Liver (tissue), 3 donors: ENCODE data around the gene PLCD1.

Source experiments
- CTCF ChIP-seq: fragments of 150-350 bp; IDR thresholded peaks from 2 replicates; pipeline ENCODE4 v1.5.1; 2017; ENCODE audit warnings: improper control_type of control experiment, low read depth, low read length; ENCODE audit not compliant: missing input control
- FOXA1 ChIP-seq: IDR thresholded peaks from 2 replicates; pipeline ENCODE4 v1.6.1; 2016; ENCODE audit warnings: antibody characterized with exemption
- HNF4A ChIP-seq, 2 donors: conservative IDR thresholded peaks; 2 replicates each; pipeline ENCODE4 v1.6.1; 2016; ENCODE audit warnings: antibody characterized with exemption in 2 of 2, mild to moderate bottlenecking in 2 of 2
- MAX ChIP-seq: IDR thresholded peaks from 2 replicates; pipeline ENCODE4 v1.6.1; 2016; ENCODE audit warnings: antibody characterized with exemption
- NR2F2 ChIP-seq: IDR thresholded peaks from 2 replicates; pipeline ENCODE4 v1.6.1; 2016; ENCODE audit warnings: antibody characterized with exemption
- RAD21 ChIP-seq, 2 donors: IDR thresholded peaks; 2 replicates each; pipeline ENCODE4 v1.6.1; 2016; ENCODE audit warnings: antibody characterized with exemption in 2 of 2, mild to moderate bottlenecking in 2 of 2
- REST ChIP-seq: IDR thresholded peaks from 2 replicates; pipeline ENCODE4 v1.6.1; 2016; ENCODE audit warnings: antibody characterized with exemption, mild to moderate bottlenecking
- TAF1 ChIP-seq: conservative IDR thresholded peaks from 2 replicates; pipeline ENCODE4 v1.6.1; 2016; ENCODE audit warnings: antibody characterized with exemption, mild to moderate bottlenecking
- YY1 ChIP-seq: IDR thresholded peaks from 2 replicates; pipeline ENCODE4 v1.6.1; 2016; ENCODE audit warnings: antibody characterized with exemption, mild to moderate bottlenecking
- donor health status: healthy.
- donor health status: healthy.

- no peak for TF ChIP-seq CTCF
- no peak for TF ChIP-seq HNF4A (conservative IDR thresholded peaks at IDR 0.05)
- TF ChIP-seq MAX, result no peak
- no peak for TF ChIP-seq RAD21 (IDR thresholded peaks at IDR 0.05)
- no peak for TF ChIP-seq TAF1
- no peak for TF ChIP-seq REST
- TF ChIP-seq FOXA1, result no peak
- TF ChIP-seq YY1, result no peak
- no peak for TF ChIP-seq NR2F2
These were observed 25.1 kb upstream of the PLCD1 start for GRCh38 chr3:38054499-38055001.
